ENCODE measurements around the gene CHD2.
"Not testable (repeated sequence)": the region's sequence is repeated elsewhere in the genome, so short reads cannot be mapped to it uniquely, and the experiment has no call there.

Gene CHD2

DNA sequence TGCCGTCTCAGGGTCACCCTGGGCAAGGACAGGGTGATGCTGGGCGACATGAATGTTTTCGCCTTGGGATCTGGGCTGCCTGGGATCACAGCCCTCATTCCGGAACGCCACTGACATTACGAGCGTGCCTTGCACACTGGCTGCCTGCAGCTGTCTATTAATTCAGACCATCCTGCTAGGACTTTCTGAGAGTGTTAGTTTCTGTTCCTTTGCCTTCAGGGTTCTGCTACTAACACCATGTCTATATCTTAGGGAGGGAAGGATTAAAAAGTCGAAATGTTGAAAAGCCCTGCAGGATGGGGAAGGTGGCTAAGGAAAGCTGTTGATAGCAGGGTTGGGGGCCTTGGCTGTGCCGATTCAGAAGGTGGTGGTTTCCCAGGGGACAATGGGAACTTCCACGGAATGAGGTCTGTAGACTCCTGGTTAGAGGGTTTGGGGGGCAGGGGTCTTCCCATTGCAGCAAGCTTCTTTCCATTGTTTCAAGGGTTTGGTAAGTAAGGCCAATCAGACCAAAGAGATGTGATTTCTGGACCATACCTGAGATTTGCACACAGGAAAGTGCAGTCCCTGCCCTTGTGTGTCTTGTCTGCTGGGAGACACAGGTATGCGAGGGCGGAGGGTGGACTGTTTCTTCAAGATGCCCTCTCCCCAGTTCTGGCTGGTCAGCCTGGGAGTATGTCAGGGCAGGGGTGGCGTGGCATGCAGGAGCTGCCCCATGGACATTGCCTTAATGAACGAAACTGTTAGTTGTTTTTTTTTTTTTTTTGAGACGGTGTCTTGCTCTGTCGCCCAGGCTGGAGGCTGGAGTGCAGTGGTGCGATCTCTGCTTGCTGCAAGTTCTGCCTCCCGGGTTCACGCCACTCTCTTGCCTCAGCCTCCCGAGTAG is 137.9 kb downstream of the CHD2 start:
- no peaks in the 10 kb centered on the region for H3K4me1 ChIP-seq (ENCODE audit: control insufficient read depth in 2 of 2, insufficient read depth in 2 of 2, low read length in 2 of 2)
- no peak overlapping the region for H3K9ac ChIP-seq (ENCODE audit: low read depth in 1 of 2, low read length in 2 of 2)
- H3K36me3 ChIP-seq (ENCODE audit: control insufficient read depth in 2 of 2, insufficient read depth in 2 of 2, low read length in 2 of 2) = no peaks in the 10 kb centered on the region
- H3K27me3 ChIP-seq (ENCODE audit: control insufficient read depth in 2 of 2, insufficient read depth in 2 of 2, low read length in 2 of 2) = no peaks in the 10 kb centered on the region
- H3K9me3 ChIP-seq (ENCODE audit: control insufficient read depth in 2 of 2, low read length in 2 of 2) = no peaks in the 10 kb centered on the region
- no peak overlapping the region for H3K4me3 ChIP-seq (ENCODE audit: low read length in 2 of 2)
- no peak overlapping the region for H3K27ac ChIP-seq (ENCODE audit: low read depth in 2 of 2, low read length in 2 of 2)

DNA sequence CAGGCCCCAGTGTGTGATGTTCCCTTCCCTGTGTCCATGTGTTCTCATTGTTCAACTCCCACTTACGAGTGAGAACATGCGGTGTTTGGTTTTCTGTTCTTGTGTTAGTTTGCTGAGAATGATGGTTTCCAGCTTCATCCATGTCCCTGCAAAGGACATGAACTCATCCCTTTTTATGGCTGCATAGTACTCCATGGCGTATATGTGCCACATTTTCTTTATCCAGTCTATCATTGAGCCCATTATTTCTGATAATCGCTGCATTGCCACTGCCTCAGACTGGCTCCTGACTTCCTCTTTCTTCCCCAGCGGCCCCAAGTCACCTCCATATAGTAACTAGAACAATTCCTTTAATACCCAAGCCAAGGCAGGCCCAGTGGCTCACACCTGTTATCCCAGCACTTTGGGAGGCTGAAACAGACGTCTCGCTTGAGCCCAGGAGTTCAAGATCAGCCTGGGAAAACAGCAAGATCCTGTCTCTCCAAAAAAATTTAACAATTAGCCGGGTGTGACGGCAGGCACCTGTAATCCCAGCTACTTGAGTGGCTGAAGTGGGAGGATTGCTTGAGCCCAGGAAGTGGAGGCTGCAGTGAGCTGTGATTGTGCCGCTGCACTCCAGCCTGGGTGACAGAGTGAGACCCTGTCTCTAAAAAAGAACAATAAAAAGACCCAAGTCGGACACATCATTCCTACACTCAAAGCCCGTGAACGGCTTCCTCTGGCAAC is 139.6 kb downstream of the CHD2 start:
- H3K9me3 ChIP-seq (ENCODE audit: control insufficient read depth in 2 of 2, low read length in 2 of 2); H3K4me1 ChIP-seq (ENCODE audit: control insufficient read depth in 2 of 2, insufficient read depth in 2 of 2, low read length in 2 of 2); H3K4me3 ChIP-seq (ENCODE audit: low read length in 2 of 2); H3K36me3 ChIP-seq (ENCODE audit: control insufficient read depth in 2 of 2, insufficient read depth in 2 of 2, low read length in 2 of 2); H3K27me3 ChIP-seq (ENCODE audit: control insufficient read depth in 2 of 2, insufficient read depth in 2 of 2, low read length in 2 of 2); H3K27ac ChIP-seq (ENCODE audit: low read depth in 2 of 2, low read length in 2 of 2); H3K9ac ChIP-seq (ENCODE audit: low read depth in 1 of 2, low read length in 2 of 2): not testable (repeated sequence)

DNA sequence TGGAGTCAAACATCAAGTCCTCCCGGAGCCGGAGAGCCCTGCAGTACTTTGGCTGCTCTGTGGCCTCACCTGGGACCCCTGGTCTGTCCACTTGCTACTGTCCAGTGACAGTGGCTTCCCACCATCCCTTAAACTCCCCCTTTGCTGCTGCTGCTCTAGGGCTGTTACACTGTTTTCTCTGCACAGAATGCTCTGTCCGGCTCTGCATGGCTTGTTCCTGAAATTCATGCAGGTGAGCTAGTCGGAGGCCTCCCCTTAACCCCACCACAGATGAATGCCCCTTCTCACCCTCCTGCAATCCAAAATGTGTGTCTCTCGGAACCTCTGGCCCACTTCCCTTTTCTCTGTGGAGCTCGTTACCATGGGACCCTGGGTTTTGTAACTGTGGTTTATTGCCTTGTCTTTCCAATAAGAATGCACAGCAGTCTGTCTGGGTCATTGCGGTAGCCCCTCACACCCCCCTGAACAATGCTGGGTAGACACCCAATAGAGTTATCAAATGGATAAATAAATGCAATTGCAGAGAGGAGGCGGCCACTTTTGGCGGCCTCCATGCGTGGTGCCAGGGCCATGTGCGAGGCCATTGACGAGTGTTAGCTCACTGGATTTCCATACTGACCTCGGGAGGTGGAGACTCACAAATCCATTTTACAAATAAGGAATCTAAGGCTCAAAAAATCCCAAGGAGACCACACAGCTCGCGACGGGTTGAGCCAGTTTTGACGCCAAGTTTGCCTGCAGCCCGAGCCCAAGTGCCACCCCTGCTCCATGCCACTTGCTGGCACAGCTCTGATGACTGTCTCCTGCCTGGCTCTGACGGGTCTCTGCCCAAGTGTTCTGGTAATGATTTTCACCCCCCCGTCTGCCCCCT is 140.4 kb downstream of the CHD2 start:
- Histone ChIP-seq H3K9me3 (ENCODE audit: control insufficient read depth in 2 of 2, low read length in 2 of 2) (no peaks in the 10 kb centered on the region), H3K9ac (ENCODE audit: low read depth in 1 of 2, low read length in 2 of 2) (no peak overlapping the region), H3K36me3 (ENCODE audit: control insufficient read depth in 2 of 2, insufficient read depth in 2 of 2, low read length in 2 of 2) (no peaks in the 10 kb centered on the region), H3K27me3 (ENCODE audit: control insufficient read depth in 2 of 2, insufficient read depth in 2 of 2, low read length in 2 of 2) (no peaks in the 10 kb centered on the region), H3K27ac (ENCODE audit: low read depth in 2 of 2, low read length in 2 of 2) (no peak overlapping the region), H3K4me1 (ENCODE audit: control insufficient read depth in 2 of 2, insufficient read depth in 2 of 2, low read length in 2 of 2) (no peaks in the 10 kb centered on the region), H3K4me3 (ENCODE audit: low read length in 2 of 2) (no peak overlapping the region)

DNA sequence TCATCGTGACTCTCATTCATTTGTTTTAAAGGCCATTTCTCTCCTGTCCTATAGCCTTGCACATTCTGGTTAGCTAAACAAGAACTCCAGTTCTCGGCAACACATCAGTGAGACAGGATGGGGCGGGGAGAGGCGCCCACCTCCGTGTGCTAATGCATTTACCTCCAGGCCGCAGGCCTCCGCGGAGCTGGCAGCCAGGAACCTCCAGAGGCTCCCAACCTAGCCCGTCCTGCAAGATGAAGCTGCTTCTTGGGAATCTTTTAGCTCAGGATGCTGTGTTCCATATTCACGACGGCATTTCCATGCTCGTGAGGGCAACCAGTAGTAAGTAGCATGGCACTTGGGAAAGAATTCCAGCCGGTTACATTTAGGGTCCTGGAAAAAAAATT is 141.0 kb downstream of the CHD2 start:
- no peaks in the 10 kb centered on the region for H3K27me3 ChIP-seq (ENCODE audit: control insufficient read depth in 2 of 2, insufficient read depth in 2 of 2, low read length in 2 of 2)
- H3K36me3 ChIP-seq (ENCODE audit: control insufficient read depth in 2 of 2, insufficient read depth in 2 of 2, low read length in 2 of 2) = no peaks in the 10 kb centered on the region
- H3K4me3 ChIP-seq (ENCODE audit: low read length in 2 of 2) = no peak overlapping the region
- H3K9me3 ChIP-seq (ENCODE audit: control insufficient read depth in 2 of 2, low read length in 2 of 2) = no peaks in the 10 kb centered on the region
- H3K27ac ChIP-seq (ENCODE audit: low read depth in 2 of 2, low read length in 2 of 2) = no peak overlapping the region
- no peaks in the 10 kb centered on the region for H3K4me1 ChIP-seq (ENCODE audit: control insufficient read depth in 2 of 2, insufficient read depth in 2 of 2, low read length in 2 of 2)
- H3K9ac ChIP-seq (ENCODE audit: low read depth in 1 of 2, low read length in 2 of 2) = no peak overlapping the region

DNA sequence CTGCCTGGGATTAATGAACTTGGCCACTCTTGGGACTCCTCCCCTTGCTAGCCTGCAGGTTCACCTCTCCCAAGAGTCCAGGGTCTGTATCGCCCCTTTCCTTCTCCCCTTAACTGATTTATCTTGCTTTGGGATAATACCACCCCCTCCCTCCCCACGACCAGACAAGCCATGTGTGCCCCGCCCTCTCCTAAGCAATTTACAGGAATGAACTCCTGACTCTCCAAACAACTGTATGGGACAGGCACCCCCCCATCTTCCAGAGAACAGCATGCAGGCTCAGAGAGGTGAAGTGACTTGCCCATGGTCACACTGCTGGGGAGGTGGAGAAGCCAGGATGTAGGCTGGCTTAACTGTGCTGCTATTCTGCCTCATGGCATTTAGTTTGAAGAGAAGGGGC is 142.1 kb downstream of the CHD2 start:
- Histone ChIP-seq H3K27ac (ENCODE audit: low read depth in 2 of 2, low read length in 2 of 2) (no peak overlapping the region), H3K9ac (ENCODE audit: low read depth in 1 of 2, low read length in 2 of 2) (no peak overlapping the region), H3K4me1 (ENCODE audit: control insufficient read depth in 2 of 2, insufficient read depth in 2 of 2, low read length in 2 of 2) (no peaks in the 10 kb centered on the region), H3K27me3 (ENCODE audit: control insufficient read depth in 2 of 2, insufficient read depth in 2 of 2, low read length in 2 of 2) (no peaks in the 10 kb centered on the region), H3K4me3 (ENCODE audit: low read length in 2 of 2) (no peak overlapping the region), H3K36me3 (ENCODE audit: control insufficient read depth in 2 of 2, insufficient read depth in 2 of 2, low read length in 2 of 2) (no peaks in the 10 kb centered on the region), H3K9me3 (ENCODE audit: control insufficient read depth in 2 of 2, low read length in 2 of 2) (no peaks in the 10 kb centered on the region)

DNA sequence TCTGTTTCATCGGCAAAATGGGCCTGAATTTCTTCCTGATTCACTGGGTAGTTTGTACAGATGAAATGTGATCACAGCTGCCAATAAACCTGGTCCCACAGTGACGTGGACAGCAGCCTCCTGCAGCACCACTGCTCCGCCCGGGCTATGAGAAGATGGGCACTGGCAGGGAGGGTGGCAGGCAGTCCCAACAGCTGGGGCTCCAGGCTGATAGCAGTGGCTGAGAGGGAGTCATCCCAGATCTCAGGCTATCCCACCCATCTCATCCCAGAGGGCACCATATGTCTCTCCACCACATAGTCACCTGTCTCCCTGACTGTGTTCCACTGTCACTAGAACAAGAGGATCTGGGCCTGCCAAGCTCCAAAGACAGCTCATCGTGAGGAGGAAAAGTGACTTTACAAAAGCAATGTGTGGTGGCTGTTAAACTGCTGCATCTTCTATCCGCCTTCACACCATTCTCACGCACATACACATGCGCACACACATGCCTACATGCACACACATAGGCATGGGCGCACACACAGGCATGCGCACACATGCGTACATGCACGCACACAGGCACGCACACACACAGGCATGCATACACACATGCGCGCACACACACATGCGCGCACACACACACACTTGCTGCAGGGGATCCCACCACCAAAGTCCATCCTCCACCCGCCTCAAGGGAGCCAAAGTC is 142.7 kb downstream of the CHD2 start:
- no peaks in the 10 kb centered on the region for H3K9me3 ChIP-seq (ENCODE audit: control insufficient read depth in 2 of 2, low read length in 2 of 2)
- H3K9ac ChIP-seq (ENCODE audit: low read depth in 1 of 2, low read length in 2 of 2) = no peak overlapping the region
- no peak overlapping the region for H3K4me3 ChIP-seq (ENCODE audit: low read length in 2 of 2)
- H3K27me3 ChIP-seq (ENCODE audit: control insufficient read depth in 2 of 2, insufficient read depth in 2 of 2, low read length in 2 of 2) = no peaks in the 10 kb centered on the region
- H3K4me1 ChIP-seq (ENCODE audit: control insufficient read depth in 2 of 2, insufficient read depth in 2 of 2, low read length in 2 of 2) = no peaks in the 10 kb centered on the region
- H3K27ac ChIP-seq (ENCODE audit: low read depth in 2 of 2, low read length in 2 of 2) = no peak overlapping the region
- H3K36me3 ChIP-seq (ENCODE audit: control insufficient read depth in 2 of 2, insufficient read depth in 2 of 2, low read length in 2 of 2) = no peaks in the 10 kb centered on the region

DNA sequence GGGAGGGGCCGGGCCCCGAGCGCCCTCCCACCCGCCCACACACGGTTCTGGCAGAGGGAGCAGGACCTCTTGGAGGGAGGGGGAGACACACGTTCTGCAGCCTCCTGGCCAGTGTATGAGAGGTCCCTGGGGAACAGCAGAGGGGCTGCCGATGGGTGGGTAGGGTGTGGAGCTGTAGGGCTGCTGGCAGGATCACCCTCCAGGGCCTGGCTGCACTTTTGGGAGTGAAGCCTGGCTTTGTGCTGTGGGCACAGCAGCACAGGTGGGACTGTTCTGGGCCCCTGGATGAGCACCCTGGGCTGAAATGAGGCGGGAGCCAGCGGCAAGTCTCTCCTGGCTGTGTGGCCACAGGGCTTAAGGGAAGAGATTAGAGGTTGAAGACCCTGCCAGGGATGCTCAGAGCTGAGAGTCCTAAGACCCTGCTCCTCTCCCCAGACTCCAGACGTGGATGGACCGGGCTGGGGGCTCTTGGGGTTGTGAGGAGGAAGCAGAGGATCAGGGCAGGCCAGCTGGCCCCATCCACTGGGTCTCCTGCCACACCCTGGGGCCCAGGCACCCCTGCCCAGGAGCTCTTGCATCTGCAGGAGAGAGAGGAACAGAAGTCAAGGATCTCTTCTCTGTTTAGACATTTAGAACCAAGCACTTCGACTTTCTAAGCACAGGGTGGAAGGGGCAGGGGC is 143.6 kb downstream of the CHD2 start:
- no peak overlapping the region for H3K9ac ChIP-seq (ENCODE audit: low read depth in 1 of 2, low read length in 2 of 2)
- no peaks in the 10 kb centered on the region for H3K27me3 ChIP-seq (ENCODE audit: control insufficient read depth in 2 of 2, insufficient read depth in 2 of 2, low read length in 2 of 2)
- H3K9me3 ChIP-seq (ENCODE audit: control insufficient read depth in 2 of 2, low read length in 2 of 2) = no peaks in the 10 kb centered on the region
- H3K4me1 ChIP-seq (ENCODE audit: control insufficient read depth in 2 of 2, insufficient read depth in 2 of 2, low read length in 2 of 2) = no peaks in the 10 kb centered on the region
- no peak overlapping the region for H3K4me3 ChIP-seq (ENCODE audit: low read length in 2 of 2)
- no peak overlapping the region for H3K27ac ChIP-seq (ENCODE audit: low read depth in 2 of 2, low read length in 2 of 2)
- H3K36me3 ChIP-seq (ENCODE audit: control insufficient read depth in 2 of 2, insufficient read depth in 2 of 2, low read length in 2 of 2) = no peaks in the 10 kb centered on the region

DNA sequence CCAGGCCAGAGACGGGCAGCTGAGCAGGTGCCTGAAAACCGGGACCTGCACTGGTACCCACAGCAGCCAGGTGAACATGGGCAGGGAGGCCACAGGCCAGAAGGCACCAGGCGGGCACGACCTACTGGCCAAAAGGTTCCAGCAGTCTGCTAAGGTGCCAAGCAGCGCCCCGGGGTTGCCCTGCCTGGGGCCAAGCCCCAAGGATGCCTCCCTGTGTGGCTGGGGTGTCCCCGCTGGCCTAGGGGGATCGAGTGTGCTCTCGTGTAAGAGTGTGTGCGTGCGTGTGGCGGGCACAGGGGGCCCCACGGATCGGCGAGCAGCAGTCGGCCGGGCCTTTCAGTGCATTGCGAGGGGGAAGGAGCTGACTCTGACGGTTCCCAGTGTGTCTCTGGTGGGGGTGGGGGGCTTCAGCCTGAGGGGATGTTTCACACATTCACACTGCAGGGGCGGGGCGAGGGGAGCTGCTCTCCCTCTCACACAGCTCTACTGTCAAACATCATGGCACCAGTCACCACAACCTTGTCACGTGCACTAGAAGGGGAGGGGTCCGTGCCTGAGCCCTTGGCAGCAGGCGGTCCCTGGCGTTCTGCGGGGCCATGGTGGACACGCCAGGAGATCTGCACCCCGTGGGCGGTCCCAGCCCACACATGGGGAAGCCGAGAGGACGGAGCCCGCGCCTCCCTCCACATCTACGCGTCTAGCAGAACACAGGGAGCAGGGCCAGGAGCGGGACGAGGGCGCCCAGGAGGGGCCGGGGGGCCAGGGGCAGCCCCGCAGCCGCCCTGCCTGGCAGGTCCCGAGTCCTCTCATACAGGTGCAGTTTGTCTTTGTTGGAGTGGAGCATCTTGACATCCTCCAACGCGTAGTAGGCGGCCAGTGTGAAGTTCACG is 144.4 kb downstream of the CHD2 start:
- Histone ChIP-seq H3K4me3 (ENCODE audit: low read length in 2 of 2) (no peak overlapping the region), H3K9me3 (ENCODE audit: control insufficient read depth in 2 of 2, low read length in 2 of 2) (no peaks in the 10 kb centered on the region), H3K9ac (ENCODE audit: low read depth in 1 of 2, low read length in 2 of 2) (no peak overlapping the region), H3K27ac (ENCODE audit: low read depth in 2 of 2, low read length in 2 of 2) (no peak overlapping the region), H3K27me3 (ENCODE audit: control insufficient read depth in 2 of 2, insufficient read depth in 2 of 2, low read length in 2 of 2) (no peaks in the 10 kb centered on the region), H3K36me3 (ENCODE audit: control insufficient read depth in 2 of 2, insufficient read depth in 2 of 2, low read length in 2 of 2) (no peaks in the 10 kb centered on the region), H3K4me1 (ENCODE audit: control insufficient read depth in 2 of 2, insufficient read depth in 2 of 2, low read length in 2 of 2) (no peaks in the 10 kb centered on the region)
